K562 (cell line): Measurements from ENCODE around the gene PBRM1. TPM values are rescaled to one million over a fixed set of nuclear protein-coding genes. Genes with fewer than 3 reads are reported as not detected.

ENCODE experiments used
- ATAC-seq: fragments of 200-7000 bp; cut with Tn5 transposase; 3 replicates; pipeline ENCODE4 v1.9.1; 2020; ENCODE audit warnings: moderate library complexity
- BruUV-seq: library from RNA; stranded (reverse); fragments of 400-500 nt; replicated peaks from 2 replicates; lab custom pipeline; 2021; lab: Mats Ljungman, UMichigan
- CTCF ChIA-PET: fragments of 300-600 bp; formaldehyde crosslinking; extraction: SDS; loops from one replicate; lab custom pipeline; 2021; ENCODE audit warnings: low intra/inter-chr PET ratio; lab: Yijun Ruan, JAX
- POLR2A ChIA-PET: fragments of 300-600, 350-650 bp; sonication (Branson Sonifier 250); formaldehyde crosslinking; extraction: SDS; loops from one replicate; lab custom pipeline; 2021; ENCODE audit warnings: antibody characterized with exemption, inconsistent platforms; lab: Yijun Ruan, JAX
- DNase-seq, 4 experiments: peaks; one replicate each; pipeline versions ENCODE4 v3.0.0 to v3.0.0-alpha.2; 2011 to 2018; ENCODE audit warnings: low spot score in 3 of 4, mixed read lengths in 3 of 4; ENCODE audit errors: extremely low read depth in 1 of 4
- FAIRE-seq: peaks from 2 replicates; lab custom pipeline; 2011; peaks lifted over from hg19 to GRCh38; lab: Jason Lieb, UNC
- H2AFZ ChIP-seq: 2 replicates; pipeline ENCODE4 v1.6.0; 2011; ENCODE audit warnings: low read depth, low read length, control low read depth, inconsistent platforms
- H3K27ac ChIP-seq: fragments of 200-600 bp; 3 replicates; pipeline ENCODE4 v1.8.0; 2011; ENCODE audit warnings: low read depth, mild to moderate bottlenecking, control low read depth, inconsistent platforms, low read length, moderate library complexity, mixed read lengths; ENCODE audit errors: extremely low read depth
- H3K27me3 ChIP-seq, 2 experiments: fragments of 300-600 bp in 1 of 2; 2 replicates in 1 of 2; 3 replicates in 1 of 2; pipeline versions ENCODE4 v1.6.0 to v1.8.0; 2011; ENCODE audit warnings: inconsistent platforms in 2 of 2, low read length in 2 of 2, mild to moderate bottlenecking in 1 of 2, mixed read lengths in 1 of 2, moderate library complexity in 1 of 2; ENCODE audit not compliant: control insufficient read depth in 2 of 2, insufficient read depth in 2 of 2
- H3K36me3 ChIP-seq: fragments of 300-600 bp; 3 replicates; pipeline ENCODE4 v1.8.0; 2011; ENCODE audit warnings: mild to moderate bottlenecking, low read length, inconsistent platforms; ENCODE audit not compliant: control insufficient read depth, insufficient read depth
- H3K4me1 ChIP-seq, 2 experiments: fragments of 200-600 bp in 1 of 2; replicated peaks in 1 of 2; 2 replicates in 1 of 2; 3 replicates in 1 of 2; pipeline versions ENCODE4 v1.5.1 to v1.8.0; 2011; ENCODE audit warnings: inconsistent platforms in 2 of 2, low read length in 2 of 2, mild to moderate bottlenecking in 1 of 2, mixed read lengths in 1 of 2, moderate library complexity in 1 of 2; ENCODE audit not compliant: control insufficient read depth in 2 of 2, insufficient read depth in 2 of 2
- H3K4me2 ChIP-seq: 2 replicates; pipeline ENCODE4 v1.6.1; 2011; ENCODE audit warnings: low read length, control low read depth, inconsistent platforms, mixed read lengths; ENCODE audit not compliant: insufficient read depth
- H3K4me3 ChIP-seq: fragments of 200-600 bp; sonication (generic), shearing (Covaris generic); 2 replicates; pipeline ENCODE4 v1.5.1; 2016; ENCODE audit warnings: control low read depth, inconsistent platforms
- H3K79me2 ChIP-seq: fragments of 200-600 bp; 3 replicates; pipeline ENCODE4 v1.8.0; 2011; ENCODE audit warnings: low read length, inconsistent platforms; ENCODE audit not compliant: control insufficient read depth, insufficient read depth
- H3K9ac ChIP-seq, 2 experiments: 2 replicates each; pipeline versions ENCODE4 v1.6.0 to v1.6.1; 2011; ENCODE audit warnings: low read depth in 2 of 2, low read length in 2 of 2, control low read depth in 1 of 2, inconsistent platforms in 1 of 2, mild to moderate bottlenecking in 1 of 2, mixed read lengths in 1 of 2; ENCODE audit not compliant: insufficient read depth in 1 of 2
- H3K9me1 ChIP-seq: one replicate; pipeline ENCODE4 v1.6.0; 2011; ENCODE audit warnings: inconsistent platforms, mild to moderate bottlenecking, low read length, moderate library complexity; ENCODE audit not compliant: control insufficient read depth, insufficient read depth
- H3K9me3 ChIP-seq: replicated peaks from 2 replicates; pipeline ENCODE4 v1.5.1; 2011; ENCODE audit warnings: low read depth, low read length, inconsistent platforms; ENCODE audit not compliant: control insufficient read depth, insufficient read depth
- H4K20me1 ChIP-seq: replicated peaks from 2 replicates; pipeline ENCODE4 v1.6.1; 2011; ENCODE audit warnings: low read length, inconsistent platforms, mixed read lengths; ENCODE audit not compliant: control insufficient read depth, insufficient read depth
- DACH1 ChIP-seq: fragments of 450-650 bp; IDR thresholded peaks from 2 replicates; pipeline ENCODE4 v1.6.1; 2018; ENCODE audit not compliant: partially characterized antibody
- FOXM1 ChIP-seq, 2 experiments: fragments of 450-650 bp in 1 of 2; sonication (generic) in 1 of 2; formaldehyde crosslinking in 1 of 2; IDR thresholded peaks; 2 replicates each; pipeline versions ENCODE4 v1.6.1 to v1.9.0; 2017 to 2022; ENCODE audit warnings: low read depth in 2 of 2, mild to moderate bottlenecking in 2 of 2, missing genetic modification reagents in 1 of 2, moderate library complexity in 1 of 2
- KLF16 ChIP-seq: IDR thresholded peaks from 2 replicates; pipeline ENCODE4 v1.6.1; 2016; ENCODE audit warnings: antibody characterized with exemption
- NEUROD1 ChIP-seq: fragments of 150-350 bp; IDR thresholded peaks from 2 replicates; pipeline ENCODE4 v1.6.1; 2014; ENCODE audit warnings: borderline replicate concordance, low read length, low read depth; ENCODE audit not compliant: partially characterized antibody
- RBM14 ChIP-seq: fragments of 200-400 bp; formaldehyde crosslinking; IDR thresholded peaks from 2 replicates; pipeline ENCODE4 v1.6.1; 2018; ENCODE audit warnings: low read depth, mild to moderate bottlenecking, low read length, moderate library complexity, borderline replicate concordance; ENCODE audit not compliant: insufficient read depth
- RFX1 ChIP-seq: fragments of 450-650 bp; IDR thresholded peaks from 2 replicates; pipeline ENCODE4 v1.6.1; 2016; ENCODE audit warnings: mild to moderate bottlenecking, moderate library complexity
- SREBF1 ChIP-seq: fragments of 150-350 bp; IDR thresholded peaks from 2 replicates; pipeline ENCODE4 v1.6.1; 2014; ENCODE audit warnings: antibody characterized with exemption, low read depth, low read length, borderline replicate concordance
- YBX1 ChIP-seq: fragments of 450-650 bp; IDR thresholded peaks from 2 replicates; pipeline ENCODE4 v1.7.1; 2016; ENCODE audit warnings: mild to moderate bottlenecking
- ZBTB8A ChIP-seq: fragments of 450-650 bp; IDR thresholded peaks from 2 replicates; pipeline ENCODE4 v1.6.1; 2018; ENCODE audit warnings: mild to moderate bottlenecking, moderate library complexity; ENCODE audit not compliant: partially characterized antibody
- ZFP1 ChIP-seq: fragments of 450-650 bp; formaldehyde crosslinking; IDR thresholded peaks from 2 replicates; pipeline ENCODE4 v1.4.0; 2020; ENCODE audit warnings: mild to moderate bottlenecking, mixed read lengths
- ZNF217 ChIP-seq: sonication (generic); formaldehyde crosslinking; IDR thresholded peaks from 2 replicates; pipeline ENCODE4 v1.8.0; 2022; ENCODE audit warnings: mild to moderate bottlenecking, missing genetic modification reagents
- ZNF561 ChIP-seq: fragments of 450-650 bp; formaldehyde crosslinking; conservative IDR thresholded peaks from 2 replicates; pipeline ENCODE4 v1.4.0; 2020; ENCODE audit warnings: mild to moderate bottlenecking, moderate library complexity
- WGBS: fragments of 100-300 bp; shearing (Covaris generic); methylation state at CpG from one replicate; pipeline ENCODE4 v1.1.6; 2016; ENCODE audit warnings: low coverage, mixed read lengths; ENCODE audit not compliant: insufficient coverage; ENCODE audit errors: missing lambda C conversion rate; 5-methylcytosine and 5-hydroxymethylcytosine counted together
- in situ Hi-C: fragments of 300-500 bp; cut with MboI; formaldehyde crosslinking; loops from 4 replicates; pipeline ENCODE4 v1.15.0; 2018; ENCODE audit warnings: inconsistent platforms, mixed read lengths
- intact Hi-C: fragments of 100-400 bp; cut with micrococcal nuclease; formaldehyde crosslinking; loops from 2 replicates; pipeline ENCODE4 v1.14.2; 2022
- polyA plus RNA-seq, 8 experiments: library from polyadenylated mRNA; depleted of rRNA in 4 of 8; stranded (reverse) in 5 of 8; unstranded in 3 of 8; fragments of >200 nt; fragmentation: Nextera tagmentation in 2 of 8; fragmentation: Illumina TruSeq in 1 of 8; extraction: Ambion mirVana in 2 of 8; extraction: Trizol in 1 of 8; gene quantifications; 2 replicates each; pipeline versions ENCODE4 v1.2.1 to v1.2.3, GENCODE V29; 2011 to 2014; ENCODE audit warnings: inconsistent platforms in 1 of 8, missing spikeins in 1 of 8
- total RNA-seq, 7 experiments: library from RNA; depleted of rRNA in 6 of 7; stranded (reverse); fragments of >200 nt in 6 of 7; fragmentation: Illumina TruSeq in 2 of 7; extraction: Trizol in 2 of 7; gene quantifications; 2 replicates each; pipeline versions ENCODE4 v1.2.1 to v1.2.3, GENCODE V29; 2011 to 2021; ENCODE audit warnings: low replicate concordance in 1 of 7
- TF ChIP-seq, protein P1 (sequence below): sonication (generic); formaldehyde crosslinking; IDR thresholded peaks from 2 replicates; pipeline ENCODE4 v1.8.1; 2023; ENCODE audit warnings: mild to moderate bottlenecking, missing genetic modification reagents

PBRM1 gene
- total and polyA plus RNA-seq, 9 of the 15 experiments (the other 6 are each of a cell fraction or from before 2014, with no cell fraction given) = 3.9 to 31.8 (median 19.0) TPM

DNA sequence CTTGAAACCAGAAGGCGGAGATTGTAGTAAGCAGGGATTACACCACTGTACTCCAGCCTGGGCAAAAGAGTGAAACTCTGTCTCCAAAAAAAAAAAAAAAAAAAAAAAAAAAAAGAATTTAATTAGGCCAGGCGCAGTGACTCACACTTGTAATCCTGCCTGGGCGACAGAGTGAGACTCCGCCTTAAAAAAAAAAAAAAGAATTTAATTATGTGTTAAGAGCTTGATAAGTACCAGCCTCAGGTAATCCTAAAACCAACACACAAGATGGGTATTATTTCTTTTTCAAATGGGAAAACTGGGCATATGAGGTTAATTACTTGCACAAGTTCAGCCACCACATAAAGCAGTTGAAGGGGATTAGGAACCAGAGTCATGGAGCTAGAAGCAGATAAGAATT is 49.0 kb downstream of the PBRM1 start (continued):
- TF ChIP-seq RFX1 (no peak), KLF16 (no peak), ZNF561 (CRISPR knock-in tag) (no peak), ZFP1 (CRISPR knock-in tag) (no peak), ZNF217 (CRISPR knock-in tag) (no peak), RBM14 (no peak), DACH1 (no peak)
- TF ChIP-seq, protein P1, sequence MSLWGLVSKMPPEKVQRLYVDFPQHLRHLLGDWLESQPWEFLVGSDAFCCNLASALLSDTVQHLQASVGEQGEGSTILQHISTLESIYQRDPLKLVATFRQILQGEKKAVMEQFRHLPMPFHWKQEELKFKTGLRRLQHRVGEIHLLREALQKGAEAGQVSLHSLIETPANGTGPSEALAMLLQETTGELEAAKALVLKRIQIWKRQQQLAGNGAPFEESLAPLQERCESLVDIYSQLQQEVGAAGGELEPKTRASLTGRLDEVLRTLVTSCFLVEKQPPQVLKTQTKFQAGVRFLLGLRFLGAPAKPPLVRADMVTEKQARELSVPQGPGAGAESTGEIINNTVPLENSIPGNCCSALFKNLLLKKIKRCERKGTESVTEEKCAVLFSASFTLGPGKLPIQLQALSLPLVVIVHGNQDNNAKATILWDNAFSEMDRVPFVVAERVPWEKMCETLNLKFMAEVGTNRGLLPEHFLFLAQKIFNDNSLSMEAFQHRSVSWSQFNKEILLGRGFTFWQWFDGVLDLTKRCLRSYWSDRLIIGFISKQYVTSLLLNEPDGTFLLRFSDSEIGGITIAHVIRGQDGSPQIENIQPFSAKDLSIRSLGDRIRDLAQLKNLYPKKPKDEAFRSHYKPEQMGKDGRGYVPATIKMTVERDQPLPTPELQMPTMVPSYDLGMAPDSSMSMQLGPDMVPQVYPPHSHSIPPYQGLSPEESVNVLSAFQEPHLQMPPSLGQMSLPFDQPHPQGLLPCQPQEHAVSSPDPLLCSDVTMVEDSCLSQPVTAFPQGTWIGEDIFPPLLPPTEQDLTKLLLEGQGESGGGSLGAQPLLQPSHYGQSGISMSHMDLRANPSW (CRISPR knock-in tag) = no peak

DNA sequence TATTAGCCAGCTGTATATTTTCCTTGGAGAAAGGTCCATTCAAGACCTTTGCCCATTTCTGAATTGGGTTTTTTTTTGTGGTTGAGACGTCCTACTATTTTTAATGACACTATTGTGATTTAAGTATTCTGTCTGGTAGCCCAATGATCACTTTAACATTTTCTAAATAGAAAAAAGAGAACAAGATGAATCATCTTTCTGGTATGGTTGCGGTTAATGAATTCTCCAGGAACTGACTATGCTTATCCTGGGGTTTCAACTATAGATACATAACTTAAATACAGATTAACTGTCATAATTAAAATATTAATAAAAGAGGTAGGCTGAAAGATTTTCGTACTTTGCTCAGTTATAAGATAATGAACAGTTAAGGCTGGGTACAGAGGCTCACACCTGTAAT is 51.9 kb downstream of the PBRM1 start:
- Histone ChIP-seq H3K27me3 (no peaks in the 10 kb centered on the region), H3K36me3 (peaks cover 12% of the 10 kb centered on the region; the same call in 2 of the 3 replicates), H3K4me2 (no peak overlapping the region), H3K4me1 (no peaks in the 10 kb centered on the region), H3K79me2 (no peaks in the 10 kb centered on the region), H3K9me3 (no peaks in the 10 kb centered on the region), H3K27ac (no peak overlapping the region), H3K9me1 (no peaks in the 10 kb centered on the region), H3K4me3 (no peak overlapping the region), H3K9ac (no peak overlapping the region), H4K20me1 (no peaks in the 10 kb centered on the region), H2AFZ (no peak overlapping the region)
- in situ Hi-C loops (no loop called here), intact Hi-C loops (no loop called here)
- POLR2A ChIA-PET = no interaction called here
- CTCF ChIA-PET = no interaction called here
- ATAC-seq = no peak
- BruUV-seq = no TSS peak
- TF ChIP-seq FOXM1 (IDR thresholded peaks at IDR 0.05; ENCODE audit: low read depth) (no peak), FOXM1 (CRISPR knock-in tag; IDR thresholded peaks at IDR 0.05; ENCODE audit: low read depth) (no peak), SREBF1 (no peak), NEUROD1 (no peak), ZBTB8A (no peak), YBX1 (no peak)
- no peak for FAIRE-seq
- 91% methylated on average over 3 of the region's 3 CpGs for WGBS
- no peak for DNase-seq
